Measurements from ENCODE around the gene SH3BGRL.
"Not testable (repeated sequence)": the region's sequence is repeated elsewhere in the genome, so short reads cannot be mapped to it uniquely, and the experiment has no call there.

The SH3BGRL gene

GRCh38 chrX:81308086-81308829 is 106.4 kb downstream of the SH3BGRL start:
- no peak for DNase-seq (ENCODE audit: low spot score)
- no peak for TF ChIP-seq CTCF (IDR thresholded peaks at IDR 0.05; ENCODE audit: extremely low read depth, missing control alignments)

GRCh38 chrX:81316163-81316562 is 114.3 kb downstream of the SH3BGRL start:
- DNase-seq (ENCODE audit: low spot score), result no peak
- TF ChIP-seq CTCF (IDR thresholded peaks at IDR 0.05; ENCODE audit: extremely low read depth, missing control alignments), result no peak

GRCh38 chrX:81331653-81332052 is 129.8 kb downstream of the SH3BGRL start:
- DNase-seq (ENCODE audit: low spot score), result not testable (repeated sequence)

GRCh38 chrX:81336455-81337152 is 134.7 kb downstream of the SH3BGRL start:
- no peak for TF ChIP-seq CTCF (IDR thresholded peaks at IDR 0.05; ENCODE audit: extremely low read depth, missing control alignments)
- no peak for DNase-seq (ENCODE audit: low spot score)

GRCh38 chrX:81337805-81338204 is 135.9 kb downstream of the SH3BGRL start:
- no peak for DNase-seq (ENCODE audit: low spot score)
- TF ChIP-seq CTCF (IDR thresholded peaks at IDR 0.05; ENCODE audit: extremely low read depth, missing control alignments), result no peak

- TF ChIP-seq CTCF (IDR thresholded peaks at IDR 0.05; ENCODE audit: extremely low read depth, missing control alignments), result no peak
- no peak for DNase-seq (ENCODE audit: low spot score)
Observed at GRCh38 chrX:81338924-81339323, 137.0 kb downstream of the SH3BGRL start.

GRCh38 chrX:81345296-81345695 is 143.4 kb downstream of the SH3BGRL start:
- not testable (repeated sequence) for DNase-seq (ENCODE audit: low spot score)

All from GM20000 (cell line).